M059J (cell line): ENCODE data around the gene SPX. TPM values are rescaled to one million over a fixed set of nuclear protein-coding genes. Genes with fewer than 3 reads are reported as not detected.
A peak's percentile ranks its signal among the peaks of the same experiment; 100 is the strongest.

Source experiments
- DNase-seq: peaks from one replicate; pipeline ENCODE4 v3.0.0-alpha.2; 2012; ENCODE audit warnings: low read depth
- total RNA-seq: library from RNA; depleted of rRNA; stranded (reverse); fragments of >200 nt; shearing (Covaris generic); gene quantifications from 2 replicates; pipeline ENCODE4 v1.2.3, GENCODE V29; 2014; rRNA removed

SPX gene
- 0.39 and 0.47 TPM in 2 replicates for total RNA-seq

- peak; percentile 24 for DNase-seq
Measured at GRCh38 chr12:21526053-21526452, at the start of gene SPX. Gene SPX (plus strand): TSS chr12:21526296. CDS start chr12:21526473, 177 bp downstream.

- DNase-seq, result peak; percentile 34
Measured at GRCh38 chr12:21476949-21477348, 49.1 kb upstream of the SPX start.

- DNase-seq, result no peak
Measured at GRCh38 chr12:21478756-21479455, 47.2 kb upstream of the SPX start.

- DNase-seq, result no peak
Measured at GRCh38 chr12:21483531-21483930, 42.6 kb upstream of the SPX start.

- DNase-seq, result no peak
Measured at GRCh38 chr12:21485998-21486397, 40.1 kb upstream of the SPX start.

GRCh38 chr12:21499765-21500164, 26.3 kb upstream of the SPX start:
- no peak for DNase-seq

GRCh38 chr12:21500786-21501257, 25.3 kb upstream of the SPX start:
- DNase-seq, result no peak

GRCh38 chr12:21501258-21502163, 24.6 kb upstream of the SPX start, which contains the start of the genes GOLT1B and RECQL:
Gene GOLT1B (plus strand): TSS chr12:21501789. CDS start chr12:21501924, 135 bp downstream.
Gene RECQL (minus strand): TSS chr12:21501635. CDS start chr12:21499570, 2,065 bp downstream.
- DNase-seq, result peak; percentile 98

- DNase-seq, result peak; percentile 44
Measured at GRCh38 chr12:21502164-21502496, 24.0 kb upstream of the SPX start.

GRCh38 chr12:21502872-21503271, 23.2 kb upstream of the SPX start:
- no peak for DNase-seq

GRCh38 chr12:21505888-21506287, 20.2 kb upstream of the SPX start:
- DNase-seq, result no peak

GRCh38 chr12:21507849-21508248, 18.2 kb upstream of the SPX start:
- no peak for DNase-seq

GRCh38 chr12:21509768-21510167, 16.3 kb upstream of the SPX start:
- DNase-seq, result no peak

GRCh38 chr12:21516281-21516680, 9.8 kb upstream of the SPX start:
- no peak for DNase-seq

- DNase-seq, result no peak
Measured at GRCh38 chr12:21518451-21518850, 7.6 kb upstream of the SPX start.

GRCh38 chr12:21521541-21521940, 4.6 kb upstream of the SPX start:
- DNase-seq, result no peak

GRCh38 chr12:21523148-21523547, 2.9 kb upstream of the SPX start:
- DNase-seq, result no peak

GRCh38 chr12:21526721-21527345, 737 bp downstream of the SPX start:
- DNase-seq, result no peak

GRCh38 chr12:21527451-21528180, 1.5 kb downstream of the SPX start:
- DNase-seq, result peak; percentile 71

- DNase-seq, result peak; percentile 5
Measured at GRCh38 chr12:21528953-21529352, 2.9 kb downstream of the SPX start.

GRCh38 chr12:21529456-21529855, 3.4 kb downstream of the SPX start:
- DNase-seq, result no peak
